Measurements from ENCODE around the gene RBM38.

The RBM38 gene

DNA sequence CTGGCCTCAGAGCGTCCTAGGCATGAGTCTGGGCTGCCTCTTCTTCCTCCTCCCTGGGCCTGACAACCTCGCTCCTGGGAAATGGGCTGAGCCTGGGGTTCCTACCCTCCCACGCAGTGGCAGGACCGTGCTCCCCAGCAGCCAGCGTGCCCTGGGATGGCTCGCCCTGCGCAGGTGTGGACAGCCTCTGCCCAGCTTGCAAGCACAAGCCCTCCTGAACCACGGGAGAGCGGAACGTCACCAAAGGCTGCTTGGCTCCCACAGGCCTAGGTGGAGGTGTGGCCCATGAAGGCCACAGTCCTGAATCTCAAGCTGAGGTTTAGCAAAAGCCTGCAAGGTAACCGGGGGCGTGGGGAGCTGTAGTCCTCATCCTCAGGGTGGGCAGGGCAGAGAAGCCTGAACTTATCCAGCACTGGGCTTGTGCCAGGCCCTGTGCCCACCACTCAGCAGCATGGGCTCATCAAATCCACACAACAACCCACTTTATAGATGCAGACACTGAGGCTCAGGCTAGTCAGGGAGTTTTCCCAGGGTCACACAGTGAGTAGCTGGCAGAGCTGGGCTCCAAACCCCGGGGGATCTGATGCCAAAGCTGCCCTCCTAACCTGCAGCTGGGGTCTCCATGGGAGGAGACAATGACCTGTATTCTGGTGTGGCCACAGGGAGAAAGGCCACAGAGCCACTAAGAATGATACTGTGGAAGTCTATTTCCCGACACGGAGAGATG lies 25.3 kb downstream of the RBM38 start:
- H2BK15ac ChIP-seq (ENCODE audit: low read length): no peak overlapping the region
- WGBS, 2 donors (ENCODE audit: extremely low coverage in 2 of 2, insufficient read length in 2 of 2, insufficient replicate concordance in 1 of 2): no CpG with 5 or more reads among the region's 15 CpGs
- H3K4me1 ChIP-seq (ENCODE audit: control insufficient read depth in 2 of 2, insufficient read depth in 1 of 2, low read depth in 1 of 2, low read length in 2 of 2): no peaks in the 10 kb centered on the region
- H3K23ac ChIP-seq (ENCODE audit: low read depth, low read length, poor library complexity): no peak overlapping the region
- peaks cover 0 to 18% (median 0%) of the 10 kb centered on the region in 3 experiments for H3K27me3 ChIP-seq (ENCODE audit: control insufficient read depth in 3 of 3, insufficient read depth in 3 of 3, low read depth in 1 of 3, low read length in 3 of 3)
- H2BK5ac ChIP-seq (ENCODE audit: low read length): no peak overlapping the region
- peak overlapping the region; percentile 67 for H2BK12ac ChIP-seq (ENCODE audit: low read length)
- H4K91ac ChIP-seq (ENCODE audit: low read depth, low read length, poor library complexity): no peak overlapping the region
- no peak overlapping the region for H3K4ac ChIP-seq (ENCODE audit: low read length)
- H3K4me2 ChIP-seq (ENCODE audit: insufficient read depth, low read length, poor library complexity, severe bottlenecking): no peak overlapping the region
- DNase-seq (ENCODE audit: low spot score): no peak
- H4K8ac ChIP-seq (ENCODE audit: low read depth, low read length): no peak overlapping the region
- H2AFZ ChIP-seq (ENCODE audit: low read length): no peak overlapping the region
- no peaks in the 10 kb centered on the region for H3K79me1 ChIP-seq (ENCODE audit: low read depth, low read length)
- no peak overlapping the region for H3K4me3 ChIP-seq (ENCODE audit: low read length in 2 of 2)
- no peaks in the 10 kb centered on the region for H3K9me3 ChIP-seq (replicated peaks in 1 of 2; ENCODE audit: control insufficient read depth in 2 of 2, insufficient read depth in 1 of 2, low read depth in 1 of 2, low read length in 2 of 2)
- H3K27ac ChIP-seq (replicated peaks; ENCODE audit: low read length): no peak overlapping the region
- peak overlapping the region; percentile 31 for H2AK5ac ChIP-seq (ENCODE audit: low read depth, low read length)
- no peak overlapping the region for H2BK120ac ChIP-seq (ENCODE audit: low read depth, low read length)
- H3K36me3 ChIP-seq (replicated peaks in 1 of 2; ENCODE audit: control insufficient read depth in 2 of 2, insufficient read depth in 2 of 2, low read length in 2 of 2): no peaks in the 10 kb centered on the region
- no peak overlapping the region for H3K9ac ChIP-seq (ENCODE audit: low read depth, low read length, poor library complexity)
- H3K18ac ChIP-seq (ENCODE audit: low read length): peak overlapping the region; percentile 63
- peak overlapping the region; percentile 42 for H3K14ac ChIP-seq (ENCODE audit: low read length)

DNA sequence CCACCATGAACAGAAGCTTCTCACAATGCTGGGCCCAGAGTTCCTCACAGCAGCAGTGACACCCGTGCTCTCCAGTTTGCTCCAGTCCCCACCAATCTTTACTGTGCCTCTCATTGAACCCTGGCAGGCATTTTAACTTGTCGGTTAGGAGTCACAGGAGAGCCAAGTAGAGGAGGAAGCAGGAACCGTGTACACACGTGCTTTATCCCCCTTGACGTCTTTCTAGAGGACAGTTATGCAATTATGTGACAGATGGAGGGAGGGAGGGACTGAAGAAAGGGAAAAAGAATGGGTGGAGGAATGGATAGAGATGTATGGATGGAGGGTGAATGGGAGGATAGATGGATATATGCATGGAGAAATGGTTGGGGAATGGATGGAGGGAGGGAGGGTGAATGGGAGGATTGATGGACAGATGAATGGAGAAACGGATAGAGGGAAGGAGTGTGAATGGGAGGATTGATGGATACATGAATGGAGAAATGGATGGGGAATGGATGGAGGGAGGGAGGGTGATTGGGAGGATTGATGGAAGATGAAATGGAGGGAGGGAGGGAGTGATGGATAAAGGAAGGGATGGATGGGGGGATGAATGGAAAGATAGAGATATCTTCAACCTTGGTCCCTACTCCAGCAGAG lies 26.0 kb downstream of the RBM38 start:
- no peak overlapping the region for H2AK5ac ChIP-seq (ENCODE audit: low read depth, low read length)
- H3K9me3 ChIP-seq (replicated peaks in 1 of 2; ENCODE audit: control insufficient read depth in 2 of 2, insufficient read depth in 1 of 2, low read depth in 1 of 2, low read length in 2 of 2): no peaks in the 10 kb centered on the region
- no peak overlapping the region for H2BK120ac ChIP-seq (ENCODE audit: low read depth, low read length)
- H2BK15ac ChIP-seq (ENCODE audit: low read length): no peak overlapping the region
- H3K14ac ChIP-seq (ENCODE audit: low read length): no peak overlapping the region
- H3K4me2 ChIP-seq (ENCODE audit: insufficient read depth, low read length, poor library complexity, severe bottlenecking): no peak overlapping the region
- H2BK12ac ChIP-seq (ENCODE audit: low read length): no peak overlapping the region
- H3K4me3 ChIP-seq (ENCODE audit: low read length in 2 of 2): no peak overlapping the region
- no peaks in the 10 kb centered on the region for H3K36me3 ChIP-seq (replicated peaks in 1 of 2; ENCODE audit: control insufficient read depth in 2 of 2, insufficient read depth in 2 of 2, low read length in 2 of 2)
- WGBS, 2 donors (ENCODE audit: extremely low coverage in 2 of 2, insufficient read length in 2 of 2, insufficient replicate concordance in 1 of 2): 100% methylated on average over 1 of the region's 6 CpGs; no CpG with 5 or more reads in 1 of the 2 donors
- no peak overlapping the region for H3K27ac ChIP-seq (replicated peaks; ENCODE audit: low read length)
- no peak overlapping the region for H3K9ac ChIP-seq (ENCODE audit: low read depth, low read length, poor library complexity)
- no peak for DNase-seq (ENCODE audit: low spot score)
- no peak overlapping the region for H3K23ac ChIP-seq (ENCODE audit: low read depth, low read length, poor library complexity)
- H3K79me1 ChIP-seq (ENCODE audit: low read depth, low read length): no peaks in the 10 kb centered on the region
- no peak overlapping the region for H3K18ac ChIP-seq (ENCODE audit: low read length)
- H3K4me1 ChIP-seq (ENCODE audit: control insufficient read depth in 2 of 2, insufficient read depth in 1 of 2, low read depth in 1 of 2, low read length in 2 of 2): no peaks in the 10 kb centered on the region
- no peak overlapping the region for H3K4ac ChIP-seq (ENCODE audit: low read length)
- no peak overlapping the region for H2AFZ ChIP-seq (ENCODE audit: low read length)
- peaks cover 0 to 25% (median 0%) of the 10 kb centered on the region in 3 experiments for H3K27me3 ChIP-seq (ENCODE audit: control insufficient read depth in 3 of 3, insufficient read depth in 3 of 3, low read depth in 1 of 3, low read length in 3 of 3)
- no peak overlapping the region for H2BK5ac ChIP-seq (ENCODE audit: low read length)
- no peak overlapping the region for H4K8ac ChIP-seq (ENCODE audit: low read depth, low read length)
- H4K91ac ChIP-seq (ENCODE audit: low read depth, low read length, poor library complexity): no peak overlapping the region

DNA sequence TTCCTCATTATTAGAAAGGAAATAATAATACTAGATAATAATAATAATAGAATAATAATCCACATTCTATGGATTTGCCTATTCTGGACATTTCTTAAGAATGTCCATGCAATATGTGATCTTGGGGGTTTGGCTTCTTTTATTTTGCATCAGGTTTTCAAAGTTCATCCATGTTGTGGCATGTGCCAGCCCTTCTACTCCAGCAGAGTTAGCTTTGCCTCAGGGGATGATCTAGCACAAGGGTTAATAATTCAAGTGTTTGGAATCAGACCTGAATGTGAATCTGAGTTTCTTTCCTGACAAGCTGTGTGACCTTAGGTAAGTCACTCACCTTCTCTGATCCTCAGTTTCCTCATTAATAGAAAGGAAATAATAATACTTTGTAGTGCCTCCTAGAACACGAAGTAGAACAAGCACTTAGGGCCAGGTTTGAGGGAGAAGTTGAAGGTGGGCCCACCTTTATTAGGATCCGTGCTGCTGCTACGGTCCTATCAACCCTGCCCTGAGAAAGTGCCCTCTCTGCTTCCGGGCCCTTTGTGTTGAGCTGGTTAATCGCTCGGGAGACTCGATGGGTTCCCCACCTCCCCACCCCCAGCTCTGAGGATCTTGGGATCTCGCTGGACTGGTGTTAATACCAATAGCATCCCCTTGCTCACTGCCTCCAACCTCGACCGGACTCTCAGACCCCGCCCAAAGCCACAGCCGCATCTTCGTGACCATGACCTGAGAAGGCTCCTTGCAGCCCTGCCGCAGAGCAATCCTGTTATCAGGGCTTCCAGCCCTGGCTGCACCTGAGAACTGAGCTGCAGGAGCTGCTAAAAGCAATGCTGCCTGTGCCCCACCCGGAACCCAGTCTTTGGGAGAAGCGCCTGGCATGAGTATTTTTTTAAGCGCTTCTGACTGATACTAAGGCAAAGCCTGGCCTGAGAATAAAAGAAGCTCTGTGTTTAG lies 26.9 kb downstream of the RBM38 start:
- no peak overlapping the region for H3K27ac ChIP-seq (replicated peaks; ENCODE audit: low read length)
- no peak overlapping the region for H2BK5ac ChIP-seq (ENCODE audit: low read length)
- no peak overlapping the region for H3K9ac ChIP-seq (ENCODE audit: low read depth, low read length, poor library complexity)
- H2BK12ac ChIP-seq (ENCODE audit: low read length): no peak overlapping the region
- no peak for DNase-seq (ENCODE audit: low spot score)
- H3K27me3 ChIP-seq (ENCODE audit: control insufficient read depth in 3 of 3, insufficient read depth in 3 of 3, low read depth in 1 of 3, low read length in 3 of 3): peaks cover 0 to 26% (median 0%) of the 10 kb centered on the region in 3 experiments
- no peak overlapping the region for H2BK120ac ChIP-seq (ENCODE audit: low read depth, low read length)
- H3K4me1 ChIP-seq (ENCODE audit: control insufficient read depth in 2 of 2, insufficient read depth in 1 of 2, low read depth in 1 of 2, low read length in 2 of 2): no peaks in the 10 kb centered on the region
- no peak overlapping the region for H4K91ac ChIP-seq (ENCODE audit: low read depth, low read length, poor library complexity)
- H3K36me3 ChIP-seq (replicated peaks in 1 of 2; ENCODE audit: control insufficient read depth in 2 of 2, insufficient read depth in 2 of 2, low read length in 2 of 2): no peaks in the 10 kb centered on the region
- H4K8ac ChIP-seq (ENCODE audit: low read depth, low read length): no peak overlapping the region
- H3K4ac ChIP-seq (ENCODE audit: low read length): no peak overlapping the region
- no CpG with 5 or more reads among the region's 17 CpGs for WGBS, 2 donors (ENCODE audit: extremely low coverage in 2 of 2, insufficient read length in 2 of 2, insufficient replicate concordance in 1 of 2)
- H3K79me1 ChIP-seq (ENCODE audit: low read depth, low read length): no peaks in the 10 kb centered on the region
- no peak overlapping the region for H2AFZ ChIP-seq (ENCODE audit: low read length)
- H2AK5ac ChIP-seq (ENCODE audit: low read depth, low read length): peak overlapping the region; percentile 87
- no peak overlapping the region for H3K4me3 ChIP-seq (ENCODE audit: low read length in 2 of 2)
- no peak overlapping the region for H3K23ac ChIP-seq (ENCODE audit: low read depth, low read length, poor library complexity)
- H3K14ac ChIP-seq (ENCODE audit: low read length): no peak overlapping the region
- peak overlapping the region; percentile 77 for H3K18ac ChIP-seq (ENCODE audit: low read length)
- no peak overlapping the region for H2BK15ac ChIP-seq (ENCODE audit: low read length)
- H3K9me3 ChIP-seq (replicated peaks in 1 of 2; ENCODE audit: control insufficient read depth in 2 of 2, insufficient read depth in 1 of 2, low read depth in 1 of 2, low read length in 2 of 2): no peaks in the 10 kb centered on the region
- H3K4me2 ChIP-seq (ENCODE audit: insufficient read depth, low read length, poor library complexity, severe bottlenecking): no peak overlapping the region

Measured in neuronal stem cell (in vitro differentiated cells).